Smooth muscle cell (in vitro differentiated cells): Measurements from ENCODE around the gene STPG3. TPM values are rescaled to one million over a fixed set of nuclear protein-coding genes. Genes with fewer than 3 reads are reported as not detected.

ENCODE experiments used
- DNase-seq: peaks from one replicate; lab custom pipeline; 2025; ENCODE audit not compliant: unreplicated experiment; lab: John Stamatoyannopoulos, UW
- H2AFZ ChIP-seq: fragments of 200-600 bp; sonication (generic); 2 replicates; pipeline ENCODE4 v1.6.0; 2016; ENCODE audit warnings: antibody characterized with exemption, low read depth, mild to moderate bottlenecking
- H3F3A ChIP-seq: fragments of 200-600 bp; sonication (generic); 2 replicates; pipeline ENCODE4 v1.6.0; 2017; ENCODE audit warnings: antibody characterized with exemption, low read depth
- H3K27ac ChIP-seq: fragments of 200-600 bp; sonication (generic); 2 replicates; pipeline ENCODE4 v1.5.1; 2016; ENCODE audit warnings: low read depth, mild to moderate bottlenecking
- H3K27me3 ChIP-seq: fragments of 200-600 bp; sonication (generic); 2 replicates; pipeline ENCODE4 v1.6.1; 2016; ENCODE audit warnings: low read depth, mild to moderate bottlenecking
- H3K36me3 ChIP-seq: fragments of 200-600 bp; sonication (generic); 2 replicates; pipeline ENCODE4 v1.5.1; 2016; ENCODE audit warnings: low read depth
- H3K4me1 ChIP-seq: fragments of 200-600 bp; sonication (generic); 2 replicates; pipeline ENCODE4 v1.5.1; 2016; ENCODE audit warnings: low read depth
- H3K4me2 ChIP-seq: fragments of 200-600 bp; sonication (generic); 2 replicates; pipeline ENCODE4 v1.6.0; 2016; ENCODE audit warnings: mild to moderate bottlenecking
- H3K4me3 ChIP-seq: fragments of 200-600 bp; sonication (generic); 2 replicates; pipeline ENCODE4 v1.5.1; 2016; ENCODE audit warnings: mild to moderate bottlenecking
- H3K79me2 ChIP-seq: fragments of 200-600 bp; sonication (generic); 2 replicates; pipeline ENCODE4 v1.6.0; 2016; ENCODE audit warnings: low read depth, mild to moderate bottlenecking
- H3K9ac ChIP-seq: fragments of 200-600 bp; sonication (generic); 2 replicates; pipeline ENCODE4 v1.6.0; 2016; ENCODE audit warnings: low read depth
- H3K9me3 ChIP-seq: fragments of 200-600 bp; sonication (generic); replicated peaks from 2 replicates; pipeline ENCODE4 v1.5.1; 2016; ENCODE audit warnings: low read depth
- H4K20me1 ChIP-seq: fragments of 200-600 bp; sonication (generic); 2 replicates; pipeline ENCODE4 v1.6.0; 2016; ENCODE audit warnings: low read depth
- WGBS: methylation state at CpG from one replicate; pipeline ENCODE4 v1.1.7; 2016; ENCODE audit warnings: low lambda C conversion rate; 5-methylcytosine and 5-hydroxymethylcytosine counted together
- polyA plus RNA-seq: library from polyadenylated mRNA; unstranded; fragments of >200 nt; fragmentation: Nextera tagmentation; extraction: Ambion mirVana; gene quantifications from 2 replicates; pipeline ENCODE4 v1.2.1, GENCODE V29; 2016
- total RNA-seq: library from RNA; depleted of rRNA; stranded (reverse); fragments of >200 nt; gene quantifications from 2 replicates; pipeline ENCODE4 v1.2.3, GENCODE V29; 2014
- TF ChIP-seq, protein P1 (sequence below): fragments of 200-600 bp; sonication (generic); IDR thresholded peaks from 2 replicates; pipeline ENCODE4 v1.5.1; 2017; ENCODE audit warnings: borderline replicate concordance, mild to moderate bottlenecking, antibody characterized with exemption; ENCODE audit not compliant: insufficient read depth, poor library complexity, severe bottlenecking

STPG3 gene
- total and polyA plus RNA-seq, 2 experiments from 2014 or later: not detected

GRCh38 chr9:137220317-137221094 lies 30.6 kb upstream of the STPG3 start:
- Histone ChIP-seq H3K9me3 (no peaks in the 10 kb centered on the region), H3K4me3 (no peak overlapping the region), H3K4me2 (no peak overlapping the region), H4K20me1 (no peaks in the 10 kb centered on the region), H3K27me3 (no peaks in the 10 kb centered on the region), H3F3A (no peaks in the 10 kb centered on the region), H3K27ac (no peak overlapping the region), H3K9ac (no peak overlapping the region), H3K4me1 (peaks cover 8% of the 10 kb centered on the region), H3K36me3 (no peaks in the 10 kb centered on the region), H3K79me2 (no peaks in the 10 kb centered on the region), H2AFZ (no peak overlapping the region)
- no peak for DNase-seq
- TF ChIP-seq, protein P1, sequence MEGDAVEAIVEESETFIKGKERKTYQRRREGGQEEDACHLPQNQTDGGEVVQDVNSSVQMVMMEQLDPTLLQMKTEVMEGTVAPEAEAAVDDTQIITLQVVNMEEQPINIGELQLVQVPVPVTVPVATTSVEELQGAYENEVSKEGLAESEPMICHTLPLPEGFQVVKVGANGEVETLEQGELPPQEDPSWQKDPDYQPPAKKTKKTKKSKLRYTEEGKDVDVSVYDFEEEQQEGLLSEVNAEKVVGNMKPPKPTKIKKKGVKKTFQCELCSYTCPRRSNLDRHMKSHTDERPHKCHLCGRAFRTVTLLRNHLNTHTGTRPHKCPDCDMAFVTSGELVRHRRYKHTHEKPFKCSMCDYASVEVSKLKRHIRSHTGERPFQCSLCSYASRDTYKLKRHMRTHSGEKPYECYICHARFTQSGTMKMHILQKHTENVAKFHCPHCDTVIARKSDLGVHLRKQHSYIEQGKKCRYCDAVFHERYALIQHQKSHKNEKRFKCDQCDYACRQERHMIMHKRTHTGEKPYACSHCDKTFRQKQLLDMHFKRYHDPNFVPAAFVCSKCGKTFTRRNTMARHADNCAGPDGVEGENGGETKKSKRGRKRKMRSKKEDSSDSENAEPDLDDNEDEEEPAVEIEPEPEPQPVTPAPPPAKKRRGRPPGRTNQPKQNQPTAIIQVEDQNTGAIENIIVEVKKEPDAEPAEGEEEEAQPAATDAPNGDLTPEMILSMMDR: no peak
- 93% methylated on average over 47 of the region's 52 CpGs for WGBS

- no peak overlapping the region for H3K27ac ChIP-seq
- no peaks in the 10 kb centered on the region for H3K27me3 ChIP-seq
- TF ChIP-seq, protein P1: no peak
- no peaks in the 10 kb centered on the region for H3K9me3 ChIP-seq
- H3F3A ChIP-seq: no peaks in the 10 kb centered on the region
- no peaks in the 10 kb centered on the region for H4K20me1 ChIP-seq
- H3K4me3 ChIP-seq: no peak overlapping the region
- H3K4me1 ChIP-seq: peaks cover 8% of the 10 kb centered on the region
- no peak overlapping the region for H3K9ac ChIP-seq
- H3K4me2 ChIP-seq: peak overlapping the region; percentile 85
- no peak overlapping the region for H2AFZ ChIP-seq
- WGBS: 96% methylated on average over 9 of the region's 14 CpGs
- H3K36me3 ChIP-seq: no peaks in the 10 kb centered on the region
- H3K79me2 ChIP-seq: no peaks in the 10 kb centered on the region
- no peak for DNase-seq
These were observed 30.0 kb upstream of the STPG3 start for GRCh38 chr9:137221095-137221505.

DNA sequence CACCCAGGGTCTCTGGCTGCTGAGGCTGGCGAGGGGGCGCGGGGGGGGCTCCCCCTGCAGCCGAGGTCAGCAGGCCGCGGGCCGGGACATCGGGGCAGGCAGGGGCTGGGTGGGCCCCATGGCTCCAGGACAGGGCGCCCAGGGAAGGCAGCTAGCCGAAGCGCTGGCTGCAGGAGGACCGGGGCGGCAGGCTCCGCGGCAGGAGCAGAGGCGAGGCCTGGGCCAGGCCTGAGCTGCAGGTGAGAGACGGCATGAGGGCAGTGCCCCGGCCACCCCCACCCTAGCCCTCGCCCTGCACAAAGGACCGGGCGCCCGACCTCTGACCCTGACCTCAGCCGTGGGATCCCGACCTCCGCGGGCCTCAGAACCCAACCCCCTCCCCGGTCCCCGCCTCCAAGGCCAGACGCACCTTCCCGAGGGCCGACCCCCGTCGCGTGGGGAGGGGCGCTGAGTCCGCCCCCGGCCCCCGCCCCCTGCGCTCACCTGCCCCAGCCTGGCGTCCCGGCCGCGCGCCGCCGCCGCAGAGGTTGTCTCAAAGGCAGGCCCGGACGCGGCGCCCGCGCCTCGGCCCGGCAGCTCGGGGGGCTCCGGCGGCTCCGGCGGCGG lies 29.5 kb upstream of the STPG3 start:
- Histone ChIP-seq H3K27ac (no peak overlapping the region), H3K4me3 (peak overlapping the region; percentile 48), H3K79me2 (no peaks in the 10 kb centered on the region), H4K20me1 (no peaks in the 10 kb centered on the region), H3K36me3 (no peaks in the 10 kb centered on the region), H3K9ac (no peak overlapping the region), H3F3A (no peaks in the 10 kb centered on the region), H3K27me3 (no peaks in the 10 kb centered on the region), H3K4me1 (peaks cover 8% of the 10 kb centered on the region), H2AFZ (no peak overlapping the region), H3K9me3 (no peaks in the 10 kb centered on the region), H3K4me2 (peak overlapping the region; percentile 85)
- TF ChIP-seq, protein P1: no peak
- 18% methylated on average over 6 of the region's 61 CpGs for whole genome bisulfite sequencing
- DNase-seq: no peak
